Inflammatory macrophage treated with lipopolysaccharide for 4 hours (primary cell): ENCODE data around the gene CHN2.
A peak's percentile ranks its signal among the peaks of the same experiment; 100 is the strongest.

Source experiments
- DNase-seq: peaks from one replicate; pipeline ENCODE4 v3.0.0-alpha.2; 2020

CHN2 gene

DNA sequence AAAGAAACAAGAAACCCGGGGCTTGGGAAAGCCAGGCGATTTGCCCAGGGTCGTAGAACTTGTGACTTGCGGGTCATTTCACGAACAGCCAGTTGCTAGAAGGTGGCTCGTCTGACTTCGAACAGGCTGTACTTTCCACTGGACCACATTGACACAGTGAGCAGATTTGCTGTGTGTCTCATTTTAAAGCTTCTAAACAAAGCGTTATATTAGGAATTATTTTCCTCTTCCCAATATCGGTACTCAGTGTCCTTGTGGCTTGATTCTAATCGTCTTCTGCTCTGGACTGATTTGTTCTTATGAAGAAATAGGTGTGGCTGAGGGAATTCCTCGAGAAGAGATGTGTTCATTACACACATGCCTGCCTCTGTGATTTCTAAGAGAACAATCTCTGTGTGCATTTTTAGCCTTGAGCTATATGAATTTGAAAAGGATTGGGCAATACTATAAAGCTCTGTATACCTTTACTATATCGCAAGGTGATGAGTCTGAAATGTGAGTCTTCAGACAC, 219.1 kb downstream of the CHN2 start:
- no peak for DNase-seq

DNA sequence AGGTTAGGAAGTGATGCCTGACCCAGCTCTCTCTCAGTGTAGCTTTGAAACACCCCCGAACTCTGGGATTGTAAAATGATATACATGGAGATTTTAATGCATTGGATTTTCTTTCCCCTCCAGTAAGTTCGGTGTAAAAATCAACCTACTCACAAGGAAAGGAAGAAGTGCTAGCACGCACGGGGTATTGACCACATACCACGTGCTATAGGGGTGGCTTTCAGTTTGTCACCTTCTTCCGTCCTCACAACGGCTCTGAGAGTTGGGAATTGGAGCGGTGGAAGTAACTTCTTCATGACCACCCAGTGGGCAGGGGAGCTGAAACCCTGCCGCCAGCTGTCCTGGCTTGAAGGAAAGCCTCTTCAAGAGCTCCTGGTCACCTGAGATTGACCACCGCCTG, 219.6 kb downstream of the CHN2 start:
- no peak for DNase-seq

DNA sequence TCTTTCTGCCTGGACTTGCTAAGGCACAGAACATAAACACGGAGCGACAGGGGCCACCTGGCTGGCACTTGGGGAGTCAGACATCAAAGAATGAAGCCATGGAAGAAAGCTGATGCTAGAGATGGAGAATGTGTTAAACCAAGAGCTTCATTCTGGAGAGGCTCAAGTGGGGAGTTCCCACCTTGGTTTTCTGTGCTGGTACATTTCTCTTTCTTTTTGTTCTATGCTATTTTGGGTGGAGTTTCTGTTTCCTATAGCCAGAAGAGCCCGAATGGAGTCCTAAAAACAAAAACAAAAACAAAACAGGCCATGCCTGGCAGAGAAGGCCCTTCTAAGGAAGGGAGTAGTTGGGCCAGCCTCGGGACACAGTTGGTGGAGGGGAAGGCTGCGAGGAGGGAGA, 220.6 kb downstream of the CHN2 start:
- DNase-seq = no peak

DNA sequence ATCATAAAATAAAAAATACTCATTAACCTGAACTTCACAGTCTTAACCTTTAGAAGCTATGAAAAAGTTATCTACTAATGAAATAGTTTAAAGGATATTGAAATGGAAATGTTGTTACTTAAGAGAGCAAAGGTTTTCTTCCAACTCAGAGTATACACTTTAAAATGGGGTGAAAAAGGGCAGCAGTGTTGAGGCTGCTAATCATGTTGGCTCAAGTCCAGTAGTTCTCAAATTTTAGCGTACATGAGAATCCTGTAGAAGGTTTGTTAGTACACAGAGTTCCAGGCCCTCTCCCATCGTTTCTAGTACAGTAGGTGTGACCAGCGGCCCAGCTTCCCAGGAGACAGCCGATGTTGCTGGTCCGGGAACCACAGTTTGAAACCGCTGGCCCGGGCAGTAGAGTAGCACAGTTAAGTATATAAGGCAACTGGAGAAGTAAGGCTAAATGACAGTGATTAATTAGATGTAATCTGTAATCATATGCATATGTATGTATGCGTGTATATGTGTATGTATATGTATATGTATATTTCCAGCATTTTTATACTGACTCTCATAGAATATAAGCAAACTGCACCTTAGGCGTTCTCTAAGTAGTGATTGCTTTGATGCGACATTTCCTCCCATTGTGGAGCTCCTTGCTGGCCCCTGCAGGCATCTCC, 221.8 kb downstream of the CHN2 start:
- no peak for DNase-seq

DNA sequence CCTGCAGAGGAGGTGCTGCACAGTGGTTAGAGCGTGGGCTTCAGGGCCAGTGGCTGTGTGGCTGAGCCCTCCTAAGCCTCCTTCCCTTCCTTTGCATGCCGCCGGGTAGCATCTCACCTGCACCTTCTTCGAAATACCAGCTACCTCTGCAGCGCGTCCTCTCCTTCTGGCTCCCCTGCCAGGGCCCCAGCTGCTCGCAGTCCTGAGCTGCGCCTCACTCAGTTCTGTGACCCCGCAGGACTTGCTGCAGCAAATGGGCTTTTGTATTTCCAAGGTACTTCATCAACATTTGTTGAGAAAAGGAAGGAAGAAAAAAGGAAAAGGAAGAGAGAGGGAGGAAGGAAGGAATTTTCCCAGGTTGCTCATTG, 222.3 kb downstream of the CHN2 start:
- DNase-seq = no peak

DNA sequence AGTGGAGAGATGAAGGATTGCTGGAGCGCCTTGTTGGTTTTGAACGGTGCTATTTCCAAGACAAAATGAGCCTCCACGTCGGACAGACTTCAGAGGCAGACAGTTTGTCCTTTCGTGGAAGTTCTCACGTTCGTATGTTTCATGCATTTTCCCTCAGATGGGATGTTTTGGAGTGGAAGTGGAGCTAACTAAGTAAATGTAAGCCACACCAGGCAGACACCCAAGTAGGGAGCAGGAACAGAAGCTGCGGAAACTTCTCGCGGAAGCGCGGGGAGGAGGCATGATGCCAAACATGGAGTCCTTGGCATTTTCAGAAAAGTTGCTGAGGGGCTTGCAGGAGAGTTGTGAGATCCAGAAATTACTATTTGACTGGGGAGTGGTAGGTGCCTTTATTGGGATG, 223.5 kb downstream of the CHN2 start:
- DNase-seq = no peak

DNA sequence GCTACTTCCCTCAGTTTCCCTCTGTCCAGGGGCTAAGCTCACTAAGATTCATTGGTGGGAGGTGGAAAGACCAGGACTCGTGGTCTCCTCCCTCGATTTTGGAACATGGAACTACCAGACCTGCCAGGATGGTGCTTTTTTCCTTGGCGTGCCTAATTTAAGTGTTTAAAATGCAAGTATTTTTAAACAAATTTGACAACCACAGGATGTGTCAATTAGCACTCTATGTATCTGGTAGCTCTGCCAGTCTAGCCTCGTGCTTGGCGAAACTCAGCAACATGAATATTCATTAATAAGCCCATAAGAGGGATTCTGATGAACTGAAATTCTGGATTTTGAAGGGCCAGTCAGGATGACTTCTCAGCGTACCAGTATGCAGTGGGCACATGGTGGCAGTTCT, 224.1 kb downstream of the CHN2 start:
- no peak for DNase-seq

DNA sequence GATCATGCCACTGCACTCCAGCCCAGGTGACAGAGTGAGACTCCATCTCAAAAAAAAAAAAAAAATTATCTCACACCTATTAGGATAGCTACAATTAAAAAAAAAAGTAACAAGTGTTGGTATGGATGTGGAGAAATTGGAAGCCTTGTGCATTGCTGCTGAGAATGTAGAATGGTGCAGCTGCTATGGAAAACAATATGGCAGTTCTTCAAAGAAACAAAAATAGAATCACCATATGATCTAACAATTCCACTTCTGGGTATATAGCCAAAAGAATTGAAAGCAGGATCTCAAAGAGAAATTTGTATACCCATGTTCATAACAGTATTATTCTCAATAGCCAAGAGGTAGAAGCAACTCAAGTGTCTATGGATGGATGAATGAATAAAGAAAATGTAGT, 225.4 kb downstream of the CHN2 start:
- DNase-seq = no peak

DNA sequence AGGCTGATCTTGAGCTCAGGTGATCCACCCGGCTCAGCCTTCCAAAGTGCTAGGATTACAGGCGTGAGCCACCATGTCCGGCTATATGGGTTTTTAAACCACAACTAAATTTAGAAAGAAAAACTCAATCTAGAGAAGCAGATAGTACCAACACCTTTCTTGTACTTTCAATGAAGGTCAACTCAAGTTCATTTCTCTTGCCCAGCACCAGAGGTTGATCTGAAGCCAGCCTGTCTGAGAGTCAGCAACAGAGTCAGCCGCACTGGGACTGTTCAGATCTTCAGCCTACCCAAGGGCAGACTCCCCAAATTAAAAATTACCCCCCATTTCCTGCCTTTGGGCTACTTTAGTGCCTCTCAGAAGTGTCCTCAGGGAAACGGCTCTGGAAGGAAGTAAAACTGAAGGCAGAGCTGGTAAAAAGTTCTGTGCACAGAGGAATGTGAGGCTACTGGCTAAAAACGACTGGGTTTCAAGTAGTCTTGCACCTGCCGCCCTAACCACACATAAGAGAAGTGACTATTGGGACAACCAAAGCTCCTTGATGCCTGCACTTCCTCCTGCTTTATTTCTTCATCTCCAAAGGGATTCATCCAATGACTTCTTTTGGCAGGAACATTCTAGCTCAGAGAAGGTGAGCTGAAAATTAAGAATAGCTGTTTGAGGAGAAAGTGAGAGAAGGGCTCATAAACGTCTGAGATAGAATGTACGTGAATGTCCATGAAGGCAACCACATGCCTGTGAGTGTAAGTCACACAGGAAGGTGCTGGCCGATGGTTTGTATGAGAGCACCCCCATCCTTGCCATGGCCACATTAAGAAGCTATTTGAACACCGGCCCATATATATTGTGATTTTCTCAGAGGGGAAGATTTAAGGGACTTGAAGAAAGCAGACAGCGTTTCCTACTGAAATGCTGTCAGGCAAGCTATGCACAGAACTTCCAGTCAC, 226.7 kb downstream of the CHN2 start:
- no peak for DNase-seq

DNA sequence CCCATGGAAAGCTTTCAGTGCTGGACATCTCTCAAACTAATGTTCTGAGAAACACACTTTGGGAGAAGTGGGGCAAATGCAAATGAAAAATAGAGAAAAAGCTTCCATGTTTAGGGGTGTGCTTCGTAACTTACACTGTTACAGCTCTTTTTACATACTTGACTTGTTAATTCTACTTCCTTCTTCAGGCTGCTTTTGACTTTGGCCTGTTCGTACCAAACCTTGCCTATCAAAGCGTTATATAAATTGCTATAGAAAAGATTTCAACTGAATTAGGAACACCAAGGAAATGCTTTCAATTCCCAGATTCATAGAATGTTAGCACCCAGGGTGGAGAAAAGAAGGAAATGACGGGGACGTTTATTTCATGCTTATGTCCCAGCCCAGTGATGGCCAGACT, 228.3 kb downstream of the CHN2 start:
- DNase-seq = no peak

DNA sequence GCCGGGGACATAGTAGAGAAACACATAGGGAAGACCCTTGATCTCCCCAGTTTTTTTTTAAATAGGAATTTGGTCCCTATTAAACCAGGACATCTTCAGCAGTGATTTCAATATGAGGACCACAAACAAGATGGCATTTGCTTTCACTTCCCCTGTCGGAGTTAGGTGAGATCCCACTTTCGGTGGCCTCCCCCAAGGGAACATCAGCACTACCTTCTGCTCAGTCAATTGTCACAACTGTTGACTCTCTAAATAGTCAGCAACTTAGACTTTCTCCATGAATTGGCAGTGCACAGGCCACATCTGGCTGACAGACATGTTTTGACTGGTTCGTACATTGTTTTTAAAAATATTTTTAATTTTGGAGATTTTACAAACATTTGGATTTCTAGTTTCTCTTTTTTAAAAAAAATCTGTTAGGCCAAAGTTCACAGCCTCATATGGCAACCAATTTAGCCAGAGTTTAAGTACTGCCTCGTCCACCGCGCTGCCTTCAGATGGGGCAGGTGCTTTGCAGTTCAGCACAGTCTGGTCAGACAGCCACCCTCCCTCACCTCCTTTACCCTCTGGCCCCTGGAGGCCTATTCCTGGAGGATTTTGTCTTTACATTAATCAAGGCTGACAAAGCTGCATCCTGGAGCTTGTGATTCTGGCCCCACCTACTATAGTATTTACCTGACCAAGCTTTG, 229.9 kb downstream of the CHN2 start:
- no peak for DNase-seq

DNA sequence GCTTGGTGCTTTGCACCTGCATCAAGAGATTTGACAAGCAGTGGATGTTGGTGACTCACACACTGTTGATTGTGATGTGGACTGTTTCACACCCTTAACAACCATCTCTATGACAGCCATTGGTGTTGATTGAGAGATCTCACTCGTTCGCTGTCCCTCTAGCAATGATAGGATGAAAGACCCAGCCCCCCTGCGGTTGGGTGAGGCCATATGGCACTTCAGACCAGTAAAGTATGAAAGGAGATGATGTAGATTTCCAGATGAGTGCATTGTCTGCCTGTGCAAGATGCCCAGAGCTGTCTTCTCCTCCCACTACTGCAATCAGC, 230.4 kb downstream of the CHN2 start:
- no peak for DNase-seq

DNA sequence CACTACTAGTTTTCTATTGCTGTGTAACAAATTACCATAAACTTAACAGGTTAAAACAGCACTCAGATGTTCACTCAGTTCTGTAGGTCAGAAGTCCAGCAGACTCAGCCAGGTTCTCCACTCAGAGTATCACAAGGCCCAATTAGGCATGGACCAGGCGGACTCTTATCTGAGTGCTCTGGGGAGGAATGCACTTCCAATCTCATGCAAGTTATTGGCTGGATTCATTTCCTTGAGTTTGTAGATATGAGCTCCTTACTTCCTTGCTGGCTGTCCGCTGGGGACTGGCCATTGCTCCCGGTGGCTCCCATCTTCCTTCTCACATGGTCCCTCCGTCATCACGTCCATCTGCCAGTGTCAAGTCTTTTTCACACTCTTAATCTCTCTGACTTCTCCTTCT, 232.0 kb downstream of the CHN2 start:
- no peak for DNase-seq

DNA sequence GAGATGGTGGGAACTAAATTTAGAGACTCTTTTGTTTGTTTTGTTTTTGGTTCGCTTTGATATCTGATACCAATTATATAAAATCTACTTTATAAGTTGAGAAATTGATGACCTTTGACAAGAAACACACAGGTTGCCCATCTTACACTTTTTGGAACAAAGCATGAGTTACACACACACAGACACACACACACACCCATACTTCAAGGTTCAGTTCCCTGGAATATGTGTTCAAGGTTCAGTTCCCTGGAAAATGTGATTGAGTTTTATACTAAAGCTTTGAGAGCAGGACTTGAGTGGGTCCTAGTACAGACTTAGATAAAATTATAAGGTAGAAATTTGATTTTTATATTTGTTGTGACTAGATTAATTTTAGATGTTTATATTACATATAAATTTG, 234.8 kb downstream of the CHN2 start:
- no peak for DNase-seq

DNA sequence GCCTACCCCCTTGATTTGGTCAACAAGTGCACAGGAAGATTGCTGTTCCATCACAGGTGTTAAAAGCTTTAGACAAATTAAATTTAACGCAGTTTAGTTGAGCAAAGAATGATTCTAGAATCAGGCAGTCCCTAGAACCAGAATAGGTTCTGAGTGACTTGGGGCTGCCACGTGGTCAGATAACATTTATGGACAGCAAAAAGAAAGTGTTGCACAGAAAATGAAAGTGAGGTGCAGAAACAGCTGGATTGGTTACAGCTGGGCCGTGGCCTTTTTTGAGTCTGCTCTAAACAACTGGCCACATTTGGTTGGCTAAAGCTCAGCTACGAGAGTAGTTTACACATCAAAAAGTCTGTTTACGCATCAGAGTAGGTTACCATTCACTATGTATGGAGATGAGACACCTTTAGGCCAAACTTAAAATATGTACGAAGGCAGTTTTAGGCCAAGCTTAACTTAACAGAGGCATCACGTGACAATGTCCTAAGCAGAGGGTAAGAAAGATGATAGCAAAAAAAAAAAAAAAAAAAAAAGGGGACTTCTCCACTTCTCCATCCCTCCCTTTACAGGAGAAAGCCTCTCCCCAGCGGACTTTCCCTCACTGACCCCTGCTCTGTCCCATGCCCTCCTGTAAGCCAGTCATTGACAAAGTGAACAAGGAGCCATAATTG, 235.8 kb downstream of the CHN2 start:
- DNase-seq = no peak

DNA sequence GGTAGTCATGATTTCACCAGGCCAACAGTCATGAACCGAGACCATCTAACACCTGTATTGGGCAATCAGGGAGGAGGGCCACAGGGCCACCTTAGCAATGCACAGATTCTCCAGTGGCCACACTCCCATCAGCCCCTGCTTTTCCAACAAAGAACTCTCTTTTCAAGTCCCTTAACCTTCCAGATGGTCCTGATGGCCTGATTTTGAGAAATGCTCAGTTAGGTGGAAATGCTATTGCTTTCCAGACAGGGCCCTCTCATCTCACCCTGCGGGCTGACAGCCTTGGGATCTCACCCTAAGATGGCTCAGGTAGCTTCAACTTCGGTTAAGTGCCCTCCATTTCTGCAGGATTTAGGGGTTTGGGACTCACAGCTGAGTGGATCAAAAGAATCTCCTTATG, 237.1 kb downstream of the CHN2 start:
- DNase-seq = no peak

DNA sequence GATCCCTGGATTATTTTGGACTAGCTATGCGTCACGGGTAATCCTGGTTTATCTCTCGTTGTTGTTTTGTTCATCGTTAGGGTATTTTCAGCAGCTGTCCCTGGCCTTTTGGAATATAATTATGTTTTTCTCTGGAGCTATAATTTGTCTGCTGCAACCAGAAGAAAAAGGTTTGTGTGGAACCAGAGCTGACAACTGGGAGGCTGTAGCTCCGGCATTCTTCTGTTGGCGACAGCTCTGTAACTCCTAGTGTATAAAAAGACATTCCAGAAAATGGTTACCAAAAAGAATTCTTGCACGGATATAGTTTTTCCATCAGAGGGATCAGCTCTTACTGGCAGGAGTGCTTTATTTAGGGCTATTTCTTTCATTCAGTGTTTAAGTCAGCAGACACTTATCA, 238.1 kb downstream of the CHN2 start:
- no peak for DNase-seq

DNA sequence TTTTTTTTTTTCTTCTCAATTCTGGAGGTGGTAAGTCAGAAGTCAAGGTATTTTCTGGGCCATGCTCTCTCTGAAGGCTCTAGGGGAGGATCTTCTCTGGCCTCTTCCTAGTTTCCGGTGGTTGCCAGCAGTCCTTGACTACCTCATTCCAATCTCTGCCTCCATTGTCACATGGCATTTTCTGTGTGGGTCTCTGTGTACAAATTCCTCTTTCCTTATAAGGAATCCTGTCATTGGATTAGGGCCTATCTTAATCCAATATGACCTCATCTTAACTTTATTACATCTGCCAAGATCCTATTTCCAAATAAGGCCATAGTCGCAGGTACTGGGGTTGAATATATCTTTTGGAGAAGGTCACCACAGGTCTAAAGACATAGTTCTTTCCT, 239.8 kb downstream of the CHN2 start:
- no peak for DNase-seq

DNA sequence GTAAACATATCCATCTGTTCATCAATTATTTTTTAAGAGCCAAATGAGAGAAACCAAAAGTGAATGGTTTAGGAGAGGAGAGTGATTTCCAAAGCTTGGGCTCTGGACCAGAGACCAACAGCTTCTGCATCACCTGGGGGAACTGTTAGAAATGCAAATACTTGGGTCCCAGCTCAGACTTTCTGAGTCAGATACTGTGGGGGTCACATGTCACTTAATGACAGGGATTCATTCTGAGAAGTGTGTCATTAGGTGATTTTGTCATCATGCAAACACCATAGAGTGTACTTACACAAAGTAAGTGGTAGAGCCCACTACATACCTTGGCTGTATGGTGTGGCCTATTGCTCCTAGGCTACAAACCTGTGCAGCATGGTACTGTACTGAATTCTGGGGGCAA, 240.6 kb downstream of the CHN2 start:
- DNase-seq = peak; percentile 1

DNA sequence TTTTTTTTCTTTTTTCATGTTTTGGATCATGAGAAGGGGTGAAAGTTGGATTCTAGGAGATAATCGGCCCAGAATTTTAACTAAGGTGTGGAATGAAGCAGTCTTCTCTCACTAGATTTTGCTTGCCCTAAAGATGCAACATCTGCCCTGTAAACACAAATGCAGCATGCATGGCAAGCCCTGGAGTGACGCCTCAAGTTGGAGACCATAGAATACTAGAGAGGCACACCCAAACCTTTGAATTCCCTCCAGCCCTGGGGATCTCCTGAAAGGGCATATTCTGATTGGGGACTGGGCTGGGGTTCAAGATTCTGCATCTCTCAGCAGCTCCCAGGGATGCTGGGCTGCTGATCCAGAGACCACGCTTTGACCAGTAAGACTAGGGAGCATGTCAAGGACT, 241.3 kb downstream of the CHN2 start:
- DNase-seq = no peak

DNA sequence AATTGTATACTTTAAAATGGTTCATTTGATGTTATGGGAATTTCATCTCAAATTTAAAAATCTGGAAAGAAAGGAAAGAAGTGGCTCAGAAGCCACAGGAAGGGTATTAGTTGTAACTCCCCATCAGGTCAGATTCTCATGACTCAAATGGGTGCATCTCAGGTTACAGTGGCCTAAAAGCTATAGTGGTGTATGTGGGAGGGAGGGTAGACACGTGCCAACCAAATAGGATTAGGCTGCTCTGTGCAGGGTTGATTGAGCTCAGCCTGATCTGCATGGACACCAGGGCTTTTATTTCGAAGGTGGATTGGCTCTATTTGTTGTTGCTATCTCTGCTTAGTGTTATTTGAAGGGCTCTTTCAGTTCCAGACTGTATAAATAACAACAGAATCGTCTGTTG, 247.6 kb downstream of the CHN2 start:
- DNase-seq = no peak

DNA sequence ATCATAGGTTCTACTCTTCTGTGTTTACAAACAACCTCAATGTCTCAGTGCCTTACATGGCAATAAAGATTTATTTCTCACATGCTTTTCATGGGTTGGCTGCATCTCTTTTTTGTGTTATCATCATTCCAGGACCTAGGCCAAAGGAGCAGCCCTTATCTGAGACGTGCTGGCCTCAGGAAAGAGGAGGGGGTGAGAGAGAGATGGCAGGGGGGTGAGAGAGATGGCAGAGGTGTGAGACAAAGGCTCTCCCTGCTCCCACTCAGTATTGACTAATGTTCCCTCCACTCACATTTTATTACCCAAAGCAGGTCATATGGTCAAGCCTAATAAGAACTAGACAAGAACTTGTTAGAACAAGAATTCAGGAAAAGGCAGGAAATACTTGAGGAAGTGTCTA, 249.0 kb downstream of the CHN2 start:
- DNase-seq = no peak

DNA sequence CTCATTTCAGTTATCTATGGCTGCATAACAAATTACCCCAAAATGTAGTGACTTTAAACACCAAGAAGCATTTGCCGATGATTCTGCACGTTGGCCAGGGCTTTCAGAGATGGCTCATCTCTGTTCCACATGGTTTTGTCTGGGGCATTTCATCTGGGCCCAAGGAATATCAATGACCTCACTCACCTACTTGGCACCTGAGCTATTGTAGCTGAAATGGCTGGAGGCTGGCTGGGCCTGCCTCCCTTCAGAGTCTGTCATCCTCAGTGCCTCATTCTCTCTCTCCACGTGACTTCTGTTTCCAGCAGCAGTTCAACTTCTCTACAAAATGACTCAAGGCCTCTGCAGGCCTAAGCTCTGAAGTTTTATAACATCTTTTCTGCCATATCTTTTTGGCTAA, 249.7 kb downstream of the CHN2 start:
- no peak for DNase-seq

DNA sequence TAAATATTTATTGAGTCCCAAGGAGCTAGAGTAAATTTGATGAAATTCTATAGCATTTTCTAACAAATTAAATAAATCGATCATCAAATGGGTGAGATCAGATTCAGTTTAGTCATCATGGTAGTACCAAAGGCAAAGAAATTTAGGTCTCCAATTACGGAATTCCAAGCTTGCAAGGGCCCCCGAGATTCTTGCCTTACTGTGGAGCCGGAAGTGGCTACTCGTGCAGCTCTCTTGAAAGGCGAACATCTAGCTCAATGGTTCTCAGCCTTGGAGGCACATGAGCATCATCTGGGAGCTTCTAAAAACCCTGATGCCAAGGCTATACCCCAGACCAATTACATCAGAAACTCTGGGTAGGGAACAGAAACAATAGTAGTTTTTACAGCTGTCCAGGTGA, 251.2 kb downstream of the CHN2 start:
- no peak for DNase-seq
